Medulla oblongata (tissue), 1 donor: ENCODE results near the gene PDCD2L.
"Not testable (repeated sequence)": the region's sequence is repeated elsewhere in the genome, so short reads cannot be mapped to it uniquely, and the experiment has no call there.

ENCODE experiments used
- DNase-seq: peaks from one replicate; pipeline ENCODE4 v3.0.0-alpha.2; 2015; ENCODE audit errors: extremely low spot score

PDCD2L gene

DNA sequence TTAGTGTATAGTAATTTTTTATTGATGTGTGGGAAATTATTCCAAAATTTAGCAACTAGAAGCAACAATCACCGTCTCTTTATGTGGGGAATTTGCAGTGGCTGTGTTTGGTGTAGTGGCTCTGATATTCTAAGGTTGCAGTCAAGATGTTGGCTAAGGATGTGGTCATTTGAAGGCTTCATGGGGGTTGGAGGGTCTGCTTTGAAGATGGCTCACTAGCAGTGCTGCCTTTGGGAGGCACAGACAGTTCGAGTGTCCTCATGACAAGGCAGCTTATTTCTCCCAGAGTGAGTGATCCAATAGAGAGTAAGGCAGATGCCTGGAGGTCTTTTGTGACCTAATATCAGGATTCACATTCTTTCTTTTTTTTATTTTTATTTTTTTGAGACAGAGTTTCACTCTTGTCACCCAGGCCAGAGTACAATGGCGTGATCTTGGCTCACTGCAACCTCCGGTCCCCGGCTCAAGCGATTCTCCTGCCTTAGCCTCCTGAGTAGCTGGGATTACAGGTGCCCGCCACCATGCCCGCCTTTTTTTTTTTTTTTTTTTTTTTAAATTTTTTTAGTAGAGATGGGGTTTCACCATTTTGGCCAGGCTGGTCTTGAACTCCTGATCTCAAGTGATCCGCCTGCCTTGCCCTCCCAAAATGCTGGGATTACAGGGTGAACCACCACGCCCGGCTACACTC lies 30.5 kb upstream of the PDCD2L start:
- no peak for DNase-seq

DNA sequence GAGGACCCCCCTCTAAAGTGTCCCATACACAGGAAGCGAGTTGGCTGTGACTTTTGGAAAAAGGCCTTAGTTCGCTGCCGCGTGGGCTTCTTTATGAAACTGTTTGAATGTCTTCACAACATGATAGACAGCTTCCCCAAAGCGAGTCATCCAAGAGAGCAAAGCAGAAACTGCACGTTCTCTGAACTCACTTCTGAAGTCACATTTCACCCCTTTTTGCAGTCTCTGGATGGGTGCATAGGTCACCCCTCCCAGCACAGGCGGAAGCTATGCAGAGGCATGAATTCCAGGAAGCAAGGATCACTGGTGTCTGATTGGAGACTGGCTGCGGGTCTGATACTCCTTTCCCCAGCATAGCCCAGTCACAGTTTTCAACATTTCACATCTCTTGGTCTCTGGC lies 28.6 kb upstream of the PDCD2L start:
- DNase-seq, result no peak

DNA sequence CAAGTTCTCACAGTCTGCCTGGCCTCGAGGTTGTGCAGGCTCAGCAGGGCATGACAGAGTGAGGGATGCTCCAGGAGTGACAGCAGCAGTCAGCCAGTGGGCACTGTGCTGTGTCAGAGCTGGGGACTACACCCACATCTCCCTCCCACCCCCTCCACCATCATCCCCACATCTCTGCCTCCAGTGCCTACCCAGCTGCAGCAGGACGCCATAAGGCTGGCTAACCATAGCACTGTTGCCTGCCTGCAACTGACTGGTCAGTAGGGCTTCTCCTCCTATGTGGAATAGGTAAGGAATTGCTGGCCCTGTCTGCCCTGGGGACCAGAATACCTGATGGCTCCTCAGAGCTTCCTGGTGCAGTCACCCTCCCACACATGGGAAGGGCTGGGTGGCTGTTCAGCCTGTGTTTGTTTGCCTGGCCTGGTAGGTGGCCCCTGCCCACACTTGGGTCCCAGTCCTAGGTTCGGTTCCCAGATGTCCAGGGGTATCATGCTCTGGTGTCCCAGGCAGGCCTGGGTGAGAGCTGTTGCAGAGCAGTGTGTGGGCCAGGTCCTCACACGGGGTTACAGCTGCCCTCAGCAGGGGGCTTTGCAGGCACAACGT lies 23.5 kb upstream of the PDCD2L start:
- DNase-seq, result no peak

DNA sequence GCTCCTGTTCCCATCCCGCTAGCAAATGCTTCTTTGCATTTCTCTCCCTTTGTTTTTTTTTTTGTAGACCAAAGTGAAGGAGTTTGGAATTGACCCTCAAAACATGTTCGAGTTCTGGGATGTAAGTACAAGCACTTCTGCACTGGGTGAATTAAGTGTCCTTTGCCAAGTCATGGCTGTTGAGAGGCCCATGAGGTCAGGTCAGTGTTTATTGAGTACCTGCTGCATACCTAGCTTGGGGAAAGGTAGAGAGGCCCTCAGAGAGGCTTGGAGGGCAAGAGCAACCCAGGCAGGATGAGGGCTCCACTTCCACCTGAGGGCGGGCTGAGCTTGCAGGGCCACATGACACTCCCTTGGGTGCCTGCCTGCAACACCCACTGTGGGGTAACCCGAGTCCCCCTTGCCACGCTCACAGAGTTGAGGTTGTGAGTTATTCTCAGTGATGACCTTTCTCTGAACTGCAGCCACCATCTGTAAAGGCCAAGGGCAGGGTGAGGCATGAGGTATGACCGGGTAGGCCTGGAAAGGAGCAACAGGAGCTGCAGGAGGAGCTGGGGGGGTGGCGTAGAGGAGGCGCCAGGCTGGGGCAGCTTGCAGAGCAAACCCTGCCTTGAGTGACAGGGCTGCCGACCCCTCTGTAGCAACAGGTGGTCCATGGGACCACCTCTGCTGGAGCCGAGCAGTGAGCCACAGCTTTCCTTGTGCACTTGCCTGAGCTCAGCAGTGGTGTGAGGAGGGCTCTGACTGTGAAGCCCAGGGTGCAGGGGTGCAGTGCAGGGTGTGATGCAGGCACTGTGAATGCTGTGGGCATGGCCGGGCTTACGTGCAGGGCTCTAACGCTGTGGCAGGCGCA lies 22.6 kb upstream of the PDCD2L start:
- no peak for DNase-seq

DNA sequence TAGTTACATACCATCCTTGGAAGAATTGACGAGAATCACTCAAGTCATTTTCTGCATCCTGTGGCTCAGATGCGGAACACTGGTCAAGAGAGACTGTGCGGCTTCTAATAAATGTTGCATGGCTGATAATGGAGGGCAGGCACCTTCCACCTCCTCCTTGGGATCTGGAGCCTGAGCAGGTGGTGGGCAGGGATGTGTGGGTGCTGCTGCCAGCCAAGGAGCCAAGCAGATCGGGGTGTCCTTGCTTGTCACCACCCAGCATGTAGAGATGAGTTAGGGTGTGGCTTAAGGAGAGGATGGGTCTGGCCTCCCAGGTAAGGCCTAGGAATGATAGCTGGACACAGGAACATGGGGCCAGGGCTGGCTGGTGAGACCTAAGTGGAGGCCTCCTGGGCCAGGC lies 21.7 kb upstream of the PDCD2L start:
- no peak for DNase-seq

DNA sequence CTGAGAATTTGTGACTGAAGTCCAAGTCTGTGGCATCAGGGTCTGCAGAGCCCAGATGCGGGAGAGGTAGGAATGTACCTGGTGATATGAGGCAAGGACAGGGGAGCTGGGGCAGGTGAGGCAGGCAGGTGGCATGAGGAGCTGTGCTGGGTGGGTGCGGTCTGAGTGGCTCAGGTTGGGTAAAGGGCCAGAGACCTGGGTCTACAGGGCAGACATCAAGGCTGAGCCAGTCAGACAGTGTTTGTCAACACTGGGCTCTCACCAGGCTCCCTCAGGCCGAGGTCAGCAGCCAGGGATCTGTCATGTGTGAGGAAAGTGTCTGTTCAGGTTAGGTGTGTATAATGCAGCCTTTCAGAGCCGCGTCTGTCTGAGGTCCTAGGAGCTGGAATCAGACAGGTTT lies 20.6 kb upstream of the PDCD2L start:
- no peak for DNase-seq

DNA sequence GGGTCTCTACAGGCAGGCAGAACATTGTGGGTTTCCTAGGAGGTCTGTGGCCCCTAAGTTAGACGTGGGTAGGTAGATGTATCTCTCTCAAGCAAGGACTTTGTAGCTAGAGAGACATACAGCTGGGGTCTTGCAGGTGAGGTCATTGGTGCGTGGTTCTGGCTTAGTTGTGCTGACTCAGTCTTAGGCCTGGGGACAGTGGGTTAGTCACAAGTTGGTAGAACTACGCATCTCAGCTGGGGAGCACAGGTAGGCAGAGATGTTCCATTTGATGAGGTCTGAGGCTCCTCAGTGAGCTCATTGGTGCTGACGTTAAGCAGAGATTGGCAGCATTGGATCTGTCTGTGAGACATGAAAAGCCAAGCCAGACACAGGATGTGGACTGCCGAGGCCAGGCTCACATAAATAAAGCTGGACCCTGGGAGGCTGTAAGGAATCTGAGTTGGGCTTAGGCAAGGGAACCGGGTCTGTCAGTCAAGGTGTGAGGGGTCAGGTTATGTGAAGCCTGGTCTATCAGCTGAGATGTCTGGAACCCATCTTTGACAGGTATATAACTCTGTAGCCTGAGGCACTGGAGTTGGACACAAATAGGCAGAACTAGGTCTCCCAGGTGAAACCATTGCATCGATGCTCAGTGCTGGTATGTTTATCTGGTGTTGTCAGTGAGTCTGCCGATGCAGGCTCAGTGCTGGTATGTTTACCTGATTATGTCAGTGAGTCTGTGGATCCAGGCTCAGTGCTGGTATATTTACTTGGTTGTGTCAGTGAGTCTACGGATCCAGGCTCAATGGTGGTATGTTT lies 17.4 kb upstream of the PDCD2L start:
- no peak for DNase-seq

DNA sequence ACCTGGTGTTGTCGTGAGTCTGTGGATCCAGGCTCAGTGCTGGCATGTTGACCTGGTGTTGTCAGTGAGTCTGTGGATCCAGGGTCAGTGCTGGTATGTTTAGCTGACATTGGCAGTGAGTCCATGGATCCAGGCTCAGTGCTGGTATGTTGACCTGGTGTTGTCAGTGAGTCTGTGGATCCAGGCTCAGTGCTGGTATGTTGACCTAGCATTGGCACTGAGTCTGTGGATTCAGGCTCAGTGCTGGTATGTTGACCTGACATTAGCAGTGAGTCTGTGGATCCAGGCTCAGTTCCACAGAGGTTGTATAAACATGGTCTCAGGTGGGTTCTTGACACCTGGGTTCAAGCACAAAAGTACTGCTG lies 16.8 kb upstream of the PDCD2L start:
- no peak for DNase-seq

DNA sequence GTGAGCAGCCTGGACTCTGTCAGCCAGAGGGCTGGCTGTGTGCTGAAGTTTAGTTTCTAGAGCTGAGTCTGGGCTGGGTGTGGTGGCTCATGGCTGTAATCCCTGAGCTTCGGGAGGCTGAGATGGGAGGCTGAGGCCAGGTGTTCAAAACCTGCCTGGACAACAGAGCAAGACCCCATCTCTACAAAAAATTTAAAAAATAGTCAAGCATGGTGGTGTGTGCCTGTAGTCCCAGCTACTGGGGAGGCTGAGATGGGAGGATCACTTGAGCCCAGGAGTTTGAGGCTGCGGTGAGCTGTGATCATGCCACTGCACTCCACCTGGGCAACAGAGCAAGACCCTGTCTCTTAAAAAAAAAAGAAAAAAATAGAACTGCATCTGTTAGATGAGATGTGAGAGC lies 15.5 kb upstream of the PDCD2L start:
- DNase-seq, result not testable (repeated sequence)

DNA sequence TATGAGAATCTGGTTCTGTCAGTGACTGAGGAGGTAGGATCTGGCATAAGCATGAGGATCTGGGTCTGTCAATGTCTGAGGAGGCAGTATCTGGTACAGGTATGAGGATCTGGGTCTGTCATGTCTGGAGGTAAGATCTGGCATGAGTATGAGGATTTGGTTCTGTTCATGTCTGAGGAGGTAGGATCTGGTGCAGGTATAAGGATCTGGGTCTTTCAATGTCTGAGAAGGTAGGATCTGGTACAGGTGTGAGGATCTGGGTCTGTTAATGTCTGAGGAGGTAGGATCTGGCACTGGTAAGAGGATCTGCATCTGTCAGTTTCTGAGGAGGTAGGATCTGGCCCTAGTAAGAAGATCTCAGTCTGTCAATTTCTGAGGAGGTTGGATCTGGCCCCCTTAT lies 12.4 kb upstream of the PDCD2L start:
- no peak for DNase-seq

DNA sequence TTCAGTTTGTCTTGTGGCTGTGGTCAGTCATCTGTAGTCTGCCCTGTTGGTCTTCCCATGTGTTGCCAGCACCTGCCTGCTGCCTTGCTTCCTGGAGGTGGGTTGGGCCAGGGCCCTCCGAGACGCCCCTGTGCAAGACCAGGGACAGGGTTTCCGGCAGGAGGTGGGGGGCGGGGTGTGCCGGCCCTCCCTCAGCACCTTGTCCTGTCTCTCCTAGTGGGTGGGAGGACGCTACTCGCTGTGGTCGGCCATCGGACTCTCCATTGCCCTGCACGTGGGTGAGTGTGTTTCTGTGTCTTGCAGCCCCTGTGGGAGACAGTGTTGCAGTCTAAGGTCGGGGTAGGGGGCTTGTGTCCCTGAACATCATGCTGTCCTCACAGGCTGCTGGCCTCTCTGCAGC lies 11.2 kb upstream of the PDCD2L start:
- DNase-seq, result no peak

DNA sequence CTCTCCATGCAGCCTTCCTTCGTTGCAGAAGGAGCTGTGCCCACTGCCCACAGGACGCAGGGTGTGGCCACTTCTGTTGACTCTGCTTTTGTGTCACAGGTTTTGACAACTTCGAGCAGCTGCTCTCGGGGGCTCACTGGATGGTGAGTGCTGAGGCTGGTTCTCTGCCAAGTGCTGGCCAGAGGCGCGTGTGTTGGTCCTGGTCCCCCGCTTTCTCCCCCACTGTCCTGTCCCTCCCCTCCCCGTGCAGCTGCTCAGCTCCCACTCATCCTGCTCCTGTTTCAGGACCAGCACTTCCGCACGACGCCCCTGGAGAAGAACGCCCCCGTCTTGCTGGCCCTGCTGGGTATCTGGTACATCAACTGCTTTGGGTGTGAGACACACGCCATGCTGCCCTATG lies 10.6 kb upstream of the PDCD2L start:
- no peak for DNase-seq

DNA sequence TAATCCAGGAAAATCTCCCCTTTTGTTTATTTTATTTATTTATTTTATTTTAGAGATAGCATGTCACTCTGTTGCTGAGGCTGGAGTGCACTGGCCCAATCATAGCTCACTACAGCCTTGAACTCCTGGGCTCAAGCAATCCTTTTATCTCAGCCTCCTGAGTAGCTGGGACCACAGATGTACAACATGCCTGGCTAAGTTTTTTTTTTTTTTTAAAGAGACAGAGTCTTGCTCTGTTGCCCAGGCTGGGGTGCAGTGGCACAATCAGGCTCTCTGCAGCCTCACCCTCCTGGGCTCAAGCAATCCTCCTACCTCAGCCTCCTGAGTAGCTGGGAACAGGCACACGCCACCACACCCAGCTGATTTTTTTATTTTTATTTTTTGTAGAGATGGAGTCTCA lies 6.3 kb upstream of the PDCD2L start:
- DNase-seq, result no peak

DNA sequence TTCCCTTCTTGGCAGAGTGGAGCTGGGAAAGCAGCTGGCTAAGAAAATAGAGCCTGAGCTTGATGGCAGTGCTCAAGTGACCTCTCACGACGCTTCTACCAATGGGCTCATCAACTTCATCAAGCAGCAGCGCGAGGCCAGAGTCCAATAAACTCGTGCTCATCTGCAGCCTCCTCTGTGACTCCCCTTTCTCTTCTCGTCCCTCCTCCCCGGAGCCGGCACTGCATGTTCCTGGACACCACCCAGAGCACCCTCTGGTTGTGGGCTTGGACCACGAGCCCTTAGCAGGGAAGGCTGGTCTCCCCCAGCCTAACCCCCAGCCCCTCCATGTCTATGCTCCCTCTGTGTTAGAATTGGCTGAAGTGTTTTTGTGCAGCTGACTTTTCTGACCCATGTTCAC lies 4.3 kb upstream of the PDCD2L start:
- DNase-seq, result no peak

DNA sequence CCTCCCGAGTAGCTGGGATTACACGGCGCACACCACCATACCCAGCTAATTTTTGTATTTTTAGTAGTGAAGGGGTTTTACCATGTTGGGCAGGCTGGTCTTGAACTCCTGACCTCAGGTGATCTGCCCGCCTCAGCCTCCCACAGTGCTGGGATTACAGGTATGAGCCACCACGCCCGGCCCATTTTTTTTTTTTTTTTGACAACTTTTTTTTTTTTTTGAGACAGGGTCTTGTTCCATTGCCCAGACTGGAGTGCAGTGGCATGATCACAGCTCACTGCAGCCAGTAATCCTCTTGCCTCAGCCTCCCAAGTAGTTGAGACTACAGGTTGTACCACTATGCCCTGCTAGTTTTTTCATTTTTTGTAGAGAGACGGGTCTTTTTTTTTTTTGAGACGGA lies 3.4 kb upstream of the PDCD2L start:
- DNase-seq, result not testable (repeated sequence)

DNA sequence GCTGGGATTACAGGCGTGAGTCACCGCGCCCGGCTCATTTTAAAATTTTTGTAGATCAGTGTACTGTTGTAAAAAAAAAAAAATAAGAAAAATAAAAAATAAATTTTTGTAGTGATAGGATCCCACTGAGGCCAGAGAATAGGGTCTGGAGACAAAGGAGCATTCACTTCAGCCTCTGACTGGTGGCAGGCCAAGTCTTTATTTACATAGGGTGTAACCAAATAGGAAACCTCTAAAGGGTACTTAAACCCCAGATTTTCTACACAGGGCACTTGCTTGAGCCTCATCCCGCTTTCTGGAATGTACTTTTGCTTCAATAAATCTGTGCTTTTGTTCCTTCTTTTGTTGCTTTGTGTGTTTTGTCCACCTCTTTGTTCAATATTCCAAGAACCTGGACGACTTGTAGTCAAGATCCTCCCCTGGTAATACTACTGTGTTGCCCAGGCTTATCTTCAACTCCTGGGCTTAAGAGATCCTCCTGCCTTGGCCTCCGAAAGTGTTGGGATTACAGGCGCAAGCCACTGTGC lies 2.1 kb upstream of the PDCD2L start:
- no peak for DNase-seq

DNA sequence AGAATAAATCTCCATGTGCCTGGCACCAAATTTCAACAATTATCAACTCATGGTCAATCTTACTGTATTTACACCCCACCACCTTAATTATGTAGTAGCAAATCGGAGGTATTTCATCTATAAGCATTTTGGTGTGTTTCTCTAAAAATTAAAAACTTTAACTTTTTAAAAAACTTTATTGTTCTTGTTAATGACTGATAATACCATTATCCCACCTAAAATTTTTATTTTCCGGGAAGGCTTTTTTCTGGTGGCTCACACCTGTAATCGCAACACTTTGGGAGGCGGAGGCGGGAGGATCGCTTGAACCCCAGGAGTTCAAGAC lies 453 bp upstream of the PDCD2L start:
- DNase-seq, result no peak

DNA sequence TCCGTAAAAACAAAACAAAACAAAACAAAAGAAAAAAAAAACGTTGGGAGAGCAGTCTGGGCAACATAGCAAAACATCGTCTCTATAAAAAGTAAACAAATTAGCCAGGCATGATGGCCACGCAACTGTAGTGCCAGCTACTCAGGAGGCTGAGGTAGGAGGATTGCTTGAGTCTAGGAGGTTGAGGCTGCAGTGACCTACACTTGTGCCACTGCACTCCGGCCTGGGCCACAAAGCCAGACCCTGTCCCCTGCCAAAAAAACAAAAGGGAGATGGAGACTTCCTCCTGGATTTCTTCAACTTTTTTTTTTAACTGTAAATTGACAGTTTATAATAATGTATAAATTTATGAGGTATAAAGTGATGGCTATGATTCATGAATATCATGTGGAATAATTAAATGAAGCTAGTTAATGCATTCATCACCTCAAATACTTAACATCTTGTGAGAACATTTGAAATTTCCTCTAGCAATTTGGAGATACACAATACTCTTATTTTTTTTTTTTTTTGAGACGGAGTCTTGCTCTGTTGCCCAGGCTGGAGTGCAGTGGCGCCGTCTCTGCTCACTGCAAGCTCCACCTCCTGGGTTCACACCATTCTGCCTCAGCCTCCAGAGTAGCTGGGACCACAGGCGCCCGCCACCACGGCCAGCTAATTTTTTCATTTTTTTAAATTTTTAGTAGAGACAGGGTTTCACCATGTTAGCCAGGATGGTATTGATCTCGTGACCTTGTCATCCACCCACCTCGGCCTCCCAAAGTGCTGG lies 1.9 kb downstream of the PDCD2L start:
- no peak for DNase-seq

DNA sequence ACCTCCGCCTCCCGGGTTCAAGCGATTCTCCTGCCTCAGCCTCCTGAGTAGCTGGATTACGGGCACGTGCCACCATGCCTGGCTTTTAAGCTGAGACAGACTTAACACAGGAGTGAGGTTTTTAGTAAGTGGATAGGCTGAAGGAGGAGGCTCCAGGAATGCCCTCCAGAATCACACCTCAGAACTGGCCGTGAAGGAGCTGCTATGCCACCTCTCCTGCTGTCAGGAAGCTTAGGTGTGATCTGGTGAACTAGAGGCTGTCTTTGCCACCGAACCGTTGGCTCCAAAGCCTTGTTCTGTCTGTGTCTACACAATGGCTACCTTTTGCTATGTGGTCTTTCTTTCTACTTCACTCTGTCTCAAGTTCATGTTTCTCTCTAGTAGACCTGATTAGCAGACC lies 4.2 kb downstream of the PDCD2L start:
- no peak for DNase-seq

DNA sequence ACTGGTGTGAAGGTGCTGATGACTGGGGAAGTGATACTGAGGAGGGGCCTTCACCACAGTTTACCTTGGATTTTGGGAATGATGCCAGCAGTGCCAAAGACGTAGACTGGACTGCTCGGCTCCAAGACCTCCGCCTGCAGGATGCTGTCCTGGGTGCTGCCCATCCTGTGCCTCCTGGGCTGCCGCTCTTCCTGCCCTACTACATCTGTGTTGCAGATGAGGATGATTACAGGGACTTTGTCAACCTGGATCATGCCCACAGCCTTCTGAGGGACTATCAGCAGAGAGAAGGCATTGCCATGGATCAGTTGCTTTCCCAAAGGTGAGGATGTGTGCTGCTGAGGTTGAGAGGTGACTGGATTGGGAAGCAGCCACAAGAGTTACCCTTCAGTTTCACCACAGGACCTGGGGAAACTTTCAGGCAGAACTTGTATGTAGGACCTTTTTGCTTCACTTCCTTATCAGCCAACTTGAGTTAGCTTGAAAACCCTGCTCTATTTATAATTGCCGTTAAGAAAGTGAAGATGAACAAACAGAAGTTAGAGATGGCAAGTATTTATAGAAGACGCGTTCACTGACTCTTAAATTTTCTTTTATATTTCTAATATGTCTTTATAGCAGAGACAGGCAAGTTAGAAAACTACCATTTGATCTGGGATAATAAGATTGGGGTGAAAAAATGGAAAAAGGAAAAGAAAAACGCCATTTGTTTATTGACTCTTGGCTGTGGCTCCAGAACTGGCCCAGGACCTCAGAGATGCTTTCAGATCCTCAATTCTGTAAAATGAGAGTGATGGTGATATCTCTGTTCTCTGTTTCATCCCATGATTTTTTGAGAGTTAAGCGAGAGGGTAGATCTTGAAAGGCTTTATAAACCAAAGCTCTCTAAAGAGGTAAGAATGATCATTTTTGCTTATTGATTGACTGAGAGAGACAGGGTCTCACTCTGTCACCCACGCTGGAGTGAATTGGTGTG lies 5.3 kb downstream of the PDCD2L start:
- DNase-seq, result peak; percentile 24
